ENCODE data around the gene CHST8. TPM values are rescaled to one million over a fixed set of nuclear protein-coding genes. Genes with fewer than 3 reads are reported as not detected.

CHST8 gene
- total RNA-seq, 5 donors from 2014 or later (not counting 1 experiment from before 2014, with no cell fraction given): not detected

DNA sequence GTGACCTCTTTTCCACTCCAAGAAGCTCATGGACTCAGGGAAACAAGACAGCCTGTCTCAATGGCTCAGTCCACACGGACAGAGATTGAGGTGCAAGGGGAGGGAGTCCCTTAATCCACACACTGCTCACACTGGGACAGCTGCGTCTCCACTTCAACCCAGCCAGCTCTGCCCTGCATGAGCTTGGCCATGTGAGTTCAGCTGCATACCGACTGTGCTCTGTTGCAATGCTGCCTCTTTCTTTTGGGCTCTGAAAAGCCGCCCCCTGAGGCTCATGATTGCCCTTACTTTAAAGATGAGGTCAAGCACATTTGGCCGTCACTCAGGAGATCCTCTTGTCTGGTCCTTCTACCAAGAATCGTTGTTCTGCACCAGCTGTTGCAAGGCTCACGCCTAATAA, 110.1 kb downstream of the CHST8 start:
- no peaks in the 10 kb centered on the region for H3K4me1 Mint-ChIP-seq

GRCh38 chr19:33734913-33735312, 113.2 kb downstream of the CHST8 start:
- POLR2A ChIA-PET: no interaction called here
- DNase-seq (no peak), ATAC-seq (replicated peaks in 1 of 4) (no peak)
- Histone ChIP-seq H3K36me3 (ENCODE audit: control insufficient read depth in 2 of 2, extremely low read depth in 1 of 2, insufficient read depth in 1 of 2, low read length in 1 of 2) (no peaks in the 10 kb centered on the region), H3K4me1 (ENCODE audit: control insufficient read depth in 1 of 2, extremely low read depth in 1 of 2, insufficient read depth in 2 of 2, low read length in 2 of 2) (no peaks in the 10 kb centered on the region), H3K9me3 (no peaks in the 10 kb centered on the region), H3K27ac (ENCODE audit: low read length) (no peak overlapping the region), H3K27me3 (replicated peaks in 1 of 2; ENCODE audit: control insufficient read depth in 2 of 2, extremely low read depth in 1 of 2, insufficient read depth in 2 of 2, low read length in 1 of 2) (peaks cover 0 to 39% of the 10 kb centered on the region in 2 experiments), H3K4me3 (ENCODE audit: control insufficient read depth in 1 of 2, extremely low read depth in 1 of 2, low read length in 1 of 2) (no peak overlapping the region)
- H3K4me3 Mint-ChIP-seq: no peak overlapping the region
- CTCF ChIA-PET: no interaction called here
- peaks cover 10 to 23% of the 10 kb centered on the region in 2 donors for H3K27me3 Mint-ChIP-seq
- no peaks in the 10 kb centered on the region for H3K4me1 Mint-ChIP-seq
- no peak overlapping the region for H3K27ac Mint-ChIP-seq
- no peaks in the 10 kb centered on the region for H3K36me3 Mint-ChIP-seq
- WGBS (ENCODE audit: insufficient coverage): 33% methylated on average over 2 of the region's 3 CpGs
- peaks cover 0 to 9% (median 3%) of the 10 kb centered on the region in 3 donors for H3K9me3 Mint-ChIP-seq

More for the DNA sequence above, 110.1 kb downstream of the CHST8 start:
- DNase-seq (no peak), ATAC-seq (replicated peaks in 1 of 4) (no peak)
- Histone ChIP-seq H3K27me3 (replicated peaks in 1 of 2; ENCODE audit: control insufficient read depth in 2 of 2, extremely low read depth in 1 of 2, insufficient read depth in 2 of 2, low read length in 1 of 2) (peaks cover 0 to 43% of the 10 kb centered on the region in 2 experiments), H3K4me1 (ENCODE audit: control insufficient read depth in 1 of 2, extremely low read depth in 1 of 2, insufficient read depth in 2 of 2, low read length in 2 of 2) (no peaks in the 10 kb centered on the region), H3K36me3 (ENCODE audit: control insufficient read depth in 2 of 2, extremely low read depth in 1 of 2, insufficient read depth in 1 of 2, low read length in 1 of 2) (no peaks in the 10 kb centered on the region), H3K4me3 (ENCODE audit: control insufficient read depth in 1 of 2, extremely low read depth in 1 of 2, low read length in 1 of 2) (no peak overlapping the region), H3K9me3 (no peaks in the 10 kb centered on the region), H3K27ac (ENCODE audit: low read length) (no peak overlapping the region)
- Mint-ChIP-seq H3K27ac (no peak overlapping the region), H3K27me3 (peaks cover 4 to 18% of the 10 kb centered on the region in 2 donors), H3K36me3 (no peaks in the 10 kb centered on the region), H3K4me3 (no peak overlapping the region), H3K9me3 (peaks cover 0 to 9% (median 3%) of the 10 kb centered on the region in 3 donors)
- POLR2A ChIA-PET: no interaction called here
- CTCF ChIA-PET: no interaction called here
- WGBS (ENCODE audit: insufficient coverage): 84% methylated on average over 6 of the region's 7 CpGs

DNA sequence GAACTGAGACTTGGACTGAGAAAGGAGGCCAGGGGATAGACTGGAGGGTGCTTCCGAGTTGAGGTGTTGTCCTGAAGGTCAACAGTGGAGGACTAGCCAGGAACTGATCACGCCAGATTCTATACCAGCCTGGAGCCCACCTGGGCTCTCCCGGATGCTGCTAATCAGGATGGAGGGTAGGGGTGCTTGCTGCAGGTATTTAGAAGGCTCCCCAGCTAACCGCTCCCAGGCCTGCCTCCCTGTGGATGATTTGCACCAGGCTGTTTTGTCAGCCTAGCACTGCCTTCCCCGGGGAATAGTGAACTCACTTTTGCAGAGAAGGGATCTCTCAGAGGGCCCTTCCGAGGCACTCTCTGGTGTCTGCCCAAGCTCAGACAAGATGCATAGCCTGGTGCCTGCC, 114.4 kb downstream of the CHST8 start:
- Mint-ChIP-seq H3K9me3 (peaks cover 0 to 9% (median 5%) of the 10 kb centered on the region in 3 donors), H3K4me3 (no peak overlapping the region), H3K27me3 (peaks cover 10 to 20% of the 10 kb centered on the region in 2 donors), H3K4me1 (no peaks in the 10 kb centered on the region), H3K36me3 (no peaks in the 10 kb centered on the region), H3K27ac (no peak overlapping the region)
- WGBS (ENCODE audit: insufficient coverage): 64% methylated on average over 4 of the region's 6 CpGs
- H3K27me3 ChIP-seq (replicated peaks in 1 of 2; ENCODE audit: control insufficient read depth in 2 of 2, extremely low read depth in 1 of 2, insufficient read depth in 2 of 2, low read length in 1 of 2): peaks cover 0 to 42% of the 10 kb centered on the region in 2 experiments
- no peaks in the 10 kb centered on the region for H3K9me3 ChIP-seq
- no peaks in the 10 kb centered on the region for H3K4me1 ChIP-seq (ENCODE audit: control insufficient read depth in 1 of 2, extremely low read depth in 1 of 2, insufficient read depth in 2 of 2, low read length in 2 of 2)
- H3K4me3 ChIP-seq (ENCODE audit: control insufficient read depth in 1 of 2, extremely low read depth in 1 of 2, low read length in 1 of 2): no peak overlapping the region
- ATAC-seq (replicated peaks in 1 of 4) (no peak), DNase-seq (no peak)
- no peak overlapping the region for H3K27ac ChIP-seq (ENCODE audit: low read length)
- ChIA-PET POLR2A (no interaction called here), CTCF (no interaction called here)
- H3K36me3 ChIP-seq (ENCODE audit: control insufficient read depth in 2 of 2, extremely low read depth in 1 of 2, insufficient read depth in 1 of 2, low read length in 1 of 2): no peaks in the 10 kb centered on the region

- Histone ChIP-seq H3K36me3 (ENCODE audit: control insufficient read depth in 2 of 2, extremely low read depth in 1 of 2, insufficient read depth in 1 of 2, low read length in 1 of 2) (no peaks in the 10 kb centered on the region), H3K9me3 (no peaks in the 10 kb centered on the region), H3K4me1 (ENCODE audit: control insufficient read depth in 1 of 2, extremely low read depth in 1 of 2, insufficient read depth in 2 of 2, low read length in 2 of 2) (no peaks in the 10 kb centered on the region), H3K4me3 (ENCODE audit: control insufficient read depth in 1 of 2, extremely low read depth in 1 of 2, low read length in 1 of 2) (no peak overlapping the region), H3K27me3 (replicated peaks in 1 of 2; ENCODE audit: control insufficient read depth in 2 of 2, extremely low read depth in 1 of 2, insufficient read depth in 2 of 2, low read length in 1 of 2) (peaks cover 0 to 42% of the 10 kb centered on the region in 2 experiments), H3K27ac (ENCODE audit: low read length) (no peak overlapping the region)
- DNase-seq (no peak), ATAC-seq (replicated peaks in 1 of 4) (no peak)
- CTCF ChIA-PET: no interaction called here
- no peaks in the 10 kb centered on the region for H3K36me3 Mint-ChIP-seq
- H3K9me3 Mint-ChIP-seq: peaks cover 0 to 9% (median 5%) of the 10 kb centered on the region in 3 donors
- H3K27me3 Mint-ChIP-seq: peaks cover 10 to 20% of the 10 kb centered on the region in 2 donors
- no peak overlapping the region for H3K4me3 Mint-ChIP-seq
- no peak overlapping the region for H3K27ac Mint-ChIP-seq
- H3K4me1 Mint-ChIP-seq: no peaks in the 10 kb centered on the region
- WGBS (ENCODE audit: insufficient coverage): 67% methylated on average over 1 of the region's 3 CpGs
- POLR2A ChIA-PET: no interaction called here
These were observed 115.0 kb downstream of the CHST8 start for GRCh38 chr19:33736787-33737186.

DNA sequence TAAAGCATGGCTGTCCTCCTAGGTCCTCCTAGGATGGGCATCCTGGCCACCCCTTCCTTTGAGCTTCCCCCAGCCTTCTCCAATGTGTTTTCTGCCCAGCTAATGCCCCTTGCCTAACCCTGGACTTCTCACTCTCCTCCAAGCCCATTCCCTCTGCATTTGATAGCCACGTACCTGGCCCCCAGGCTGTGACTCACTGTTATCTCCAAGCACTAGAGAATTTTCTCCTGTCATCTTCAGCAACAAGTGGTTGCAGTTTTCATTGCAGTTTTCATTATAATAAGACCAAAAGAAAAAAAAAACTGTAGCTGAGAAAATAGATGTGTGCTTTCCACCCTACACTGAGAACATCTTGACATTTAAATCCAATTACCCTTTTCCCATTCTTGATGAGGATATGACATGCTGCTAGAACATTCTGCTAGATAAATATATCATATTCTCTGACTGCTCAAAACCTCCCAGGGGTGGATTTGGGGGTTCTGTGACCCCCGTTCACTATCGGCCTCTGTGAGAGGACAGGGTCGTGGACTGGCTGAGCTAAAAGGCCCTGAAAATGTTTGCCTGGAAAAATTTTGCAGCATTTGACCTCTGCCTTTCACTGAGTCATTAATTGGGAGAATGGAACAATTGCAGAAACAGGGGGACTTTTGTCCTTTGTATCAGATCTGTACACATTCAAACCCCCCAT, 116.1 kb downstream of the CHST8 start:
- Histone ChIP-seq H3K27ac (ENCODE audit: low read length) (no peak overlapping the region), H3K27me3 (replicated peaks in 1 of 2; ENCODE audit: control insufficient read depth in 2 of 2, extremely low read depth in 1 of 2, insufficient read depth in 2 of 2, low read length in 1 of 2) (peaks cover 0 to 38% of the 10 kb centered on the region in 2 experiments), H3K4me3 (ENCODE audit: control insufficient read depth in 1 of 2, extremely low read depth in 1 of 2, low read length in 1 of 2) (no peak overlapping the region), H3K4me1 (ENCODE audit: control insufficient read depth in 1 of 2, extremely low read depth in 1 of 2, insufficient read depth in 2 of 2, low read length in 2 of 2) (no peaks in the 10 kb centered on the region), H3K36me3 (ENCODE audit: control insufficient read depth in 2 of 2, extremely low read depth in 1 of 2, insufficient read depth in 1 of 2, low read length in 1 of 2) (no peaks in the 10 kb centered on the region), H3K9me3 (no peaks in the 10 kb centered on the region)
- no peaks in the 10 kb centered on the region for H3K36me3 Mint-ChIP-seq
- ChIA-PET POLR2A (no interaction called here), CTCF (no interaction called here)
- peak in 1 of 4 experiments; percentile 12 for ATAC-seq (replicated peaks in 1 of 4)
- no peak overlapping the region for H3K27ac Mint-ChIP-seq
- H3K4me3 Mint-ChIP-seq: no peak overlapping the region
- no CpG with 5 or more reads among the region's 4 CpGs for WGBS (ENCODE audit: insufficient coverage)
- H3K9me3 Mint-ChIP-seq: peaks cover 1 to 2% (median 2%) of the 10 kb centered on the region in 3 donors
- DNase-seq: no peak
- H3K27me3 Mint-ChIP-seq: peaks cover 10 to 20% of the 10 kb centered on the region in 2 donors
- H3K4me1 Mint-ChIP-seq: no peaks in the 10 kb centered on the region

- WGBS (ENCODE audit: insufficient coverage): 31% methylated on average over 8 of the region's 9 CpGs
- H3K4me3 ChIP-seq (ENCODE audit: control insufficient read depth in 1 of 2, extremely low read depth in 1 of 2, low read length in 1 of 2): no peak overlapping the region
- H3K9me3 Mint-ChIP-seq: peaks cover 0 to 2% (median 2%) of the 10 kb centered on the region in 3 donors
- peak in 5 of 35 experiments; percentile 3 to 33 (median 10) for DNase-seq
- no peaks in the 10 kb centered on the region for H3K36me3 Mint-ChIP-seq
- H3K27me3 ChIP-seq (replicated peaks in 1 of 2; ENCODE audit: control insufficient read depth in 2 of 2, extremely low read depth in 1 of 2, insufficient read depth in 2 of 2, low read length in 1 of 2): peaks cover 0 to 30% of the 10 kb centered on the region in 2 experiments
- CTCF ChIA-PET: no interaction called here
- H3K27me3 Mint-ChIP-seq: peaks cover 10 to 16% of the 10 kb centered on the region in 2 donors
- no peaks in the 10 kb centered on the region for H3K4me1 ChIP-seq (ENCODE audit: control insufficient read depth in 1 of 2, extremely low read depth in 1 of 2, insufficient read depth in 2 of 2, low read length in 2 of 2)
- no peak overlapping the region for H3K27ac ChIP-seq (ENCODE audit: low read length)
- no peak overlapping the region for H3K27ac Mint-ChIP-seq
- no peak for ATAC-seq (replicated peaks in 1 of 4)
- no peaks in the 10 kb centered on the region for H3K4me1 Mint-ChIP-seq
- H3K9me3 ChIP-seq: no peaks in the 10 kb centered on the region
- POLR2A ChIA-PET: no interaction called here
- H3K4me3 Mint-ChIP-seq: no peak overlapping the region
- no peaks in the 10 kb centered on the region for H3K36me3 ChIP-seq (ENCODE audit: control insufficient read depth in 2 of 2, extremely low read depth in 1 of 2, insufficient read depth in 1 of 2, low read length in 1 of 2)
These were observed 119.2 kb downstream of the CHST8 start for GRCh38 chr19:33740811-33741396.
